ENCODE results near the gene IFRD2. TPM values are rescaled to one million over a fixed set of nuclear protein-coding genes. Genes with fewer than 3 reads are reported as not detected.
"Not testable (repeated sequence)": the region's sequence is repeated elsewhere in the genome, so short reads cannot be mapped to it uniquely, and the experiment has no call there.

IFRD2 gene
- total RNA-seq, 4 donors from 2014 or later, result 63.9 to 96.5 (median 88.4) TPM

- DNase-seq, result peak; percentile 93 to 97
- H3K4me1 ChIP-seq, result peaks cover 73 to 78% of the 10 kb centered on the region in 2 donors
- TF ChIP-seq CTCF (IDR thresholded peaks at IDR 0.05), result no peak
- peak in 1 of 2 donors; percentile 20 for TF ChIP-seq POLR2A (IDR thresholded peaks at IDR 0.05)
- no peaks in the 10 kb centered on the region for H3K9me3 ChIP-seq
- no peak overlapping the region for H3K4me3 ChIP-seq (replicated peaks in 1 of 3)
- H3K36me3 ChIP-seq, result no peaks in the 10 kb centered on the region
- intact Hi-C loops (cut with DNase I), result no loop called here
- H3K27me3 ChIP-seq, result no peaks in the 10 kb centered on the region
- H3K27ac ChIP-seq, result peak overlapping the region; percentile 87 to 92 (median 91)
- 0 to 15% methylated on average over 1 to 4 of the region's 7 CpGs for WGBS, 2 donors
These were observed 27.8 kb downstream of the IFRD2 start for GRCh38 chr3:50264383-50264963.

- DNase-seq, result no peak
- H3K9me3 ChIP-seq, result no peaks in the 10 kb centered on the region
- 64 to 72% methylated on average over 6 of the region's 6 CpGs for WGBS, 2 donors
- no peaks in the 10 kb centered on the region for H3K36me3 ChIP-seq
- peak overlapping the region; percentile 87 to 92 (median 91) for H3K27ac ChIP-seq
- TF ChIP-seq POLR2A (IDR thresholded peaks at IDR 0.05) (no peak), CTCF (IDR thresholded peaks at IDR 0.05) (no peak)
- H3K4me1 ChIP-seq, result peaks cover 68 to 73% of the 10 kb centered on the region in 2 donors
- H3K4me3 ChIP-seq (replicated peaks in 1 of 3), result no peak overlapping the region
- H3K27me3 ChIP-seq, result no peaks in the 10 kb centered on the region
- intact Hi-C loops (cut with DNase I), result no loop called here
These were observed 28.5 kb downstream of the IFRD2 start for GRCh38 chr3:50263478-50264382.

GRCh38 chr3:50262778-50263177 is 29.5 kb downstream of the IFRD2 start:
- Histone ChIP-seq H3K36me3 (peaks cover 4 to 9% of the 10 kb centered on the region in 2 donors), H3K4me1 (peaks cover 59 to 64% of the 10 kb centered on the region in 2 donors), H3K27ac (peak overlapping the region in 1 of 3 donors; percentile 87), H3K9me3 (no peaks in the 10 kb centered on the region), H3K27me3 (no peaks in the 10 kb centered on the region), H3K4me3 (replicated peaks in 1 of 3) (no peak overlapping the region)
- intact Hi-C loops (cut with DNase I), result no loop called here
- TF ChIP-seq POLR2A (IDR thresholded peaks at IDR 0.05) (no peak), CTCF (IDR thresholded peaks at IDR 0.05) (no peak)
- no peak for DNase-seq
- 88 to 91% methylated on average over 7 of the region's 7 CpGs for WGBS, 2 donors

GRCh38 chr3:50262200-50262599 is 30.0 kb downstream of the IFRD2 start:
- H3K9me3 ChIP-seq; intact Hi-C loops (cut with DNase I); DNase-seq; H3K27me3 ChIP-seq; H3K4me3 ChIP-seq (replicated peaks in 1 of 3): not testable (repeated sequence)
- peaks cover 55 to 61% of the 10 kb centered on the region in 2 donors for H3K4me1 ChIP-seq
- H3K36me3 ChIP-seq, result peaks cover 9 to 15% of the 10 kb centered on the region in 2 donors
- peak overlapping the region in 1 of 3 donors; percentile 99 for H3K27ac ChIP-seq
- 92 to 97% methylated on average over 4 of the region's 4 CpGs for WGBS, 2 donors

- 22 to 46% methylated on average over 1 to 2 of the region's 2 CpGs for WGBS, 2 donors
- H3K4me3 ChIP-seq (replicated peaks in 1 of 3), result no peak overlapping the region
- intact Hi-C loops (cut with DNase I), result no loop called here
- H3K9me3 ChIP-seq, result no peaks in the 10 kb centered on the region
- no peak for DNase-seq
- H3K27ac ChIP-seq, result peak overlapping the region in 2 of 3 donors; percentile 99
- no peaks in the 10 kb centered on the region for H3K27me3 ChIP-seq
- H3K36me3 ChIP-seq, result peaks cover 16 to 22% of the 10 kb centered on the region in 2 donors
- H3K4me1 ChIP-seq, result peaks cover 48 to 54% of the 10 kb centered on the region in 2 donors
- TF ChIP-seq POLR2A (IDR thresholded peaks at IDR 0.05) (no peak), CTCF (IDR thresholded peaks at IDR 0.05) (no peak)
These were observed 30.7 kb downstream of the IFRD2 start for GRCh38 chr3:50261505-50261904.
